ENCODE data around the gene TYMS.
"Not testable (repeated sequence)": the region's sequence is repeated elsewhere in the genome, so short reads cannot be mapped to it uniquely, and the experiment has no call there.

The TYMS gene

GRCh38 chr18:678482-679182 is 21.2 kb downstream of the TYMS start:
- DNase-seq (ENCODE audit: low spot score), result no peak

GRCh38 chr18:679516-679915 is 22.1 kb downstream of the TYMS start:
- DNase-seq (ENCODE audit: low spot score), result no peak

- no peak for DNase-seq (ENCODE audit: low spot score)
Observed at GRCh38 chr18:680392-680791, 22.9 kb downstream of the TYMS start.

GRCh38 chr18:681985-682384 is 24.5 kb downstream of the TYMS start:
- peak; percentile 13 for DNase-seq (ENCODE audit: low spot score)

GRCh38 chr18:682416-682815 is 25.0 kb downstream of the TYMS start:
- DNase-seq (ENCODE audit: low spot score), result not testable (repeated sequence)

- DNase-seq (ENCODE audit: low spot score), result no peak
Observed at GRCh38 chr18:682833-683232, 25.4 kb downstream of the TYMS start.

- DNase-seq (ENCODE audit: low spot score), result no peak
Observed at GRCh38 chr18:683531-683930, 26.1 kb downstream of the TYMS start.

GRCh38 chr18:685438-685837 is 28.0 kb downstream of the TYMS start:
- no peak for DNase-seq (ENCODE audit: low spot score)

GRCh38 chr18:686339-687111 is 29.1 kb downstream of the TYMS start:
- DNase-seq (ENCODE audit: low spot score), result no peak

- DNase-seq (ENCODE audit: low spot score), result no peak
Observed at GRCh38 chr18:688323-688722, 30.9 kb downstream of the TYMS start.

- no peak for DNase-seq (ENCODE audit: low spot score)
Observed at GRCh38 chr18:692824-693223, 35.4 kb downstream of the TYMS start.

- DNase-seq (ENCODE audit: low spot score), result no peak
Observed at GRCh38 chr18:693466-694187, 36.2 kb downstream of the TYMS start.

- no peak for DNase-seq (ENCODE audit: low spot score)
Observed at GRCh38 chr18:697012-697411, 39.6 kb downstream of the TYMS start.

GRCh38 chr18:697800-698199 is 40.3 kb downstream of the TYMS start:
- no peak for DNase-seq (ENCODE audit: low spot score)

GRCh38 chr18:703213-703967 is 45.9 kb downstream of the TYMS start:
- DNase-seq (ENCODE audit: low spot score), result no peak

- no peak for DNase-seq (ENCODE audit: low spot score)
Observed at GRCh38 chr18:706405-706804, 49.0 kb downstream of the TYMS start.

GRCh38 chr18:708096-708495 is 50.6 kb downstream of the TYMS start:
- DNase-seq (ENCODE audit: low spot score), result no peak

- DNase-seq (ENCODE audit: low spot score), result no peak
Observed at GRCh38 chr18:709771-710170, 52.3 kb downstream of the TYMS start.

GRCh38 chr18:710418-711300 is 53.2 kb downstream of the TYMS start:
- DNase-seq (ENCODE audit: low spot score), result no peak

GRCh38 chr18:711310-711656 is 53.8 kb downstream of the TYMS start:
- no peak for DNase-seq (ENCODE audit: low spot score)

- peak; percentile 58 for DNase-seq (ENCODE audit: low spot score)
Observed at GRCh38 chr18:711657-712400, 54.4 kb downstream of the TYMS start.

All from SW480 (cell line).